Hippocampal formation (tissue), 2 donors: Measurements from ENCODE around the gene CCDC43.
A peak's percentile ranks its signal among the peaks of the same experiment; 100 is the strongest.
"Not testable (repeated sequence)": the region's sequence is repeated elsewhere in the genome, so short reads cannot be mapped to it uniquely, and the experiment has no call there.

ENCODE experiments used
- DNase-seq, 2 donors: peaks; one replicate each; lab custom pipeline; 2025; lab: John Stamatoyannopoulos, UW

Gene CCDC43, protein sequence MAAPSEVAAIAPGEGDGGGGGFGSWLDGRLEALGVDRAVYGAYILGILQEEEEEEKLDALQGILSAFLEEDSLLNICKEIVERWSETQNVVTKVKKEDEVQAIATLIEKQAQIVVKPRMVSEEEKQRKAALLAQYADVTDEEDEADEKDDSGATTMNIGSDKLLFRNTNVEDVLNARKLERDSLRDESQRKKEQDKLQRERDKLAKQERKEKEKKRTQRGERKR

DNA sequence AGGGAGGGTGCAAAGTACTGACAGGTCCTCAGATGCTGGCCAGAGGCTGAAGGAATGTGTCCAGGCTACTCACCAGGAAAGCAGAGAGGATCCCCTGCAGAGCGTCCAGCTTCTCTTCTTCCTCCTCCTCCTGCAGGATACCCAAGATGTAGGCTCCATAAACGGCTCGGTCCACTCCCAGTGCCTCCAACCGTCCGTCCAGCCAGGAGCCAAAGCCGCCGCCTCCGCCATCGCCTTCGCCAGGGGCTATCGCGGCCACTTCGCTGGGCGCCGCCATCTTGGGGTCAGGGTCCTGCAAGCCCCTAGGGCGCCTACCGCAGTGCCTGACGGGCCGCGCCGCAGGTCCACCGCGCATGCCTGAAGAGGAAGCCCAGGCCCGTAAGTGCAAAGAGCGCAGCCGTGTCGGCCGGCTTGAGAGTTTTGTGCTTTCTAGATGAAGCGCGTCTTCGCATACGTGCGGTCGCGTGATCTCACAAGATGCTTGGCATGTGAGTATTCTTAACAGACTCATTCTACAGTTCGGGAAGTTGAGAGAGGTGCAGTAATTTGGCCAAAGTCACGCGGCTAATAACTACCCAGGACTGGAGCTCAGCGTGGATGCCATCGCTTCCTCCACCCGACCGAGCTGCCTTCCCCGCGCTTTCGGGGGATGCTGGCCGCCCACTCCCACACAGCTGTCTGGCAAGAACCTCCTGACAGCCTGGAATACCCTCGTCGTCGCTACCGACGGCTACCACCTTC, at the start of gene CCDC43:
Gene CCDC43, minus strand, starts transcription at position 300 of the 741 bp plus-strand sequence. Its CDS starts 23 bp downstream, at position 277.
- peak; percentile 76 to 82 for DNase-seq

DNA sequence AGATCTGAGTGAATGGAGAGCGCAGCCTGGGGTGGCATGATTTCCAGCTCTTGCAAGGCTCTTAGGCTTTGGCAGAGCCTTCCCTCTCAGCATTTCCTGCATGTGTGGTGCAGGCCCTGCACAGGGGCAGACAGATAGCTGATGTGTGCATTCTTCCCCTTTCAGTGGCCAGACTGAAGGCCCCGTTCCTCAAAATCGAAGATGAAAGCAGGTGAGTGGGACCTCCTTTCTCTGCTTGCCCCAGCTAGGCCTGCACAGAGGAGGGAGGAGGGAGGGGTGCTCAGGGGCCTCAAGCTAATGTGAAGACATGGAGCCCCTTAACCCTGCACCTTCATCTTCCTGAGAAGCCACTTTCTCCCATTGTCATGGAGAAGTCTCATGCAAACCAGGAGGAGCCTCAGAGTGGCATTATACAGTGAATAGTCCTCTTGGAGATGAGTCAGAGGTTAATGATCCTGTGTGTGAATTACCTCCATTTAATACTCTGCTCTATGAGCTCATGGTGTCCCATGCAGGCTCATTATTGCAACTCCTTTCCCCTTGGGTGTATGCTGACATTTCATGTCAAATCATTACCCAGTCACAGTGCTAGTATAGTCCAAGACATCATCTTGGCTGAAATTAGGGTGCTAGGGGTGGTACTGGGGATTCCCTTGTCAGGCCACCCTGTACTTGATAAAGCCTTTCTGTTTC, 48.8 kb upstream of the CCDC43 start:
- no peak for DNase-seq

DNA sequence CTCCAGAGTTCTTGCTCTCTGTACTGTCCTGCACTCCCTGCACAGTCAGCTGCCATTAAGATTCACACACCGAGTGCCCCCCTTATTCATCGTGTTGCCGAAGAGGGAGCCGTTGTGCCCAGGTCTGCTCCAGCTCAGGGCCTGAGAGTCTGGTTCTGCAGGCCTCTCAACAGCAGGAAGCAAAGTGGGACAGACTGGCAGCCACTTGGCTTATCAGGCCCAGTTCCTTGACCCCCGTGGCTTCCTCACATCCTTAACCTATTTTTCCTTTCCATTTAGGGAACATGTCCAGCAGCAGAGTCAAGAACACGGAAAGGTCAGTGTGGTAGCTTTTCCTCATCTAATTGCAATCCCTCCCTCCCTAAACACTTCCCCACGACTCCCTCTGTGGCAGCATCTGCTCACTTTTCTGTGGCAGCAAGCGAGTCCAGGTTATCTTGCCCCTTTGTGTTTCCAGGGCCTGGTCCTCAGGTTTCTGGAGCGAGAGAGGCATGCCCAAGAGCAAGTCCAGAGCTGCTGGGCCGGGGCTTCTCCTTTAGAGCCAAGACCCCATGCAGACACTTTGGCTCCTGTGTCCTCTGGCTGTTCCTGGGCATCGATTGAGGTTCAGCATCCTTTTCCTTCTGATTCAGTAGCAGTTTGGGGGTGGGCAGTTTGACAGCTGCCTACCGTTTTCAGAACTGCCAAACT, 47.1 kb upstream of the CCDC43 start:
- no peak for DNase-seq

GRCh38 chr17:44734272-44734671, 44.7 kb upstream of the CCDC43 start:
- DNase-seq: no peak

DNA sequence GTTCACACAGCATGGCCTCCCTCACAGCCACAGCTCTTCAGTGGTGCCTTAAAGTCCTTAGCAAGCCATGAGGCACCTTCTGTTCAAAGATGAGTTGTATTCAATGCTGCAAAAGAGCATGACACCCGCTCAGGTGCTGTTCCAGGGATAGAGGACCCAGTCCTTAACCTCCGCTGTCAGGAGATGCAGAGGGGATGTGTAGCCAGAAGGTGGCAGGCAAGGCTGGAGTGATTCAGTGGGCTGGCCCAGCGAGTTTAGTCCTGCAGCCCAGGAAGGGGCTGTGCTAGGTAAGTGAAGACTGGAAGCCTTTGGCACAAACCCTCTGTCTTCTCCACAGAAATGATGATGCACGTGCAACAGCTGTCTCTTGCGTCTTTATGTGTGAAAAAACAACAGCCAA, 44.2 kb upstream of the CCDC43 start:
- DNase-seq: no peak

- not testable (repeated sequence) for DNase-seq
Observed at GRCh38 chr17:44726121-44726520, 36.5 kb upstream of the CCDC43 start.

DNA sequence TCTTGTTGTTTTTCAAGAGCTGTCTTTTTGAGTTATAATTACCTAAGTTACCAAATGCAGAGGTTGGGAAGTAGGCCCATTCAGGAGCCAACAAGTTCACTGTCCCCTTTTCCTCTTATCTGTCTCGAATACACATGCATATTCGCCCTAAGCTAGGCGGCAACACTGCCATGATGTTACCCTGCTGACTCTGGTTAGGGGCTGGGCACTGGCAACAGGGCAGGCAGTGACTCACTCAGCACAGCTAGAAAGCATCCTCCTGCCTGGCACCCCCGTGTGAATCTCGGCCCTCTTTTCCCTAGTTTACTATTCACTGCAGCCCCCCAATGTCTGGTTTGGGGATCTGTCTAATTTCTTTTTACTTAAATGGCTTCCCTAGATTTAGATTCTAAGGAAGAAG, 32.7 kb upstream of the CCDC43 start:
- no peak for DNase-seq

DNA sequence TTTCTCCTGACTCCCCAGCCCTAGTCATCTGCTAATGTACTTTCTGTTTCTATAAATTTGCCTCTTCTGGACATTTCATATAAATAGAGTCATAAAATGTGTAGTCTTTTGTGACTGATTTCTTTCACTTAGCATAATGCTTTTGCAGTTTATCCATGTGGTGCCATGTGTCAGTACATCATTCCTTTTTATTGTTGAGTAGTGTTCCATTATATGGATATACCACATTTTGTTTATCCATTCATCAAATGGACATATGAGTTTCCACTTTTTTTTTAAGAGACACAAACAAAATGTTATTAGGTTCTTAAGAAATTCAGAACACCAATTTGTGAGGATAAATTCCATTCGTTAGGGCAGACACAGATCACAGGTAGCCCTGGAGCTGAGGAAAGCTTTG, 29.9 kb upstream of the CCDC43 start:
- no peak for DNase-seq

DNA sequence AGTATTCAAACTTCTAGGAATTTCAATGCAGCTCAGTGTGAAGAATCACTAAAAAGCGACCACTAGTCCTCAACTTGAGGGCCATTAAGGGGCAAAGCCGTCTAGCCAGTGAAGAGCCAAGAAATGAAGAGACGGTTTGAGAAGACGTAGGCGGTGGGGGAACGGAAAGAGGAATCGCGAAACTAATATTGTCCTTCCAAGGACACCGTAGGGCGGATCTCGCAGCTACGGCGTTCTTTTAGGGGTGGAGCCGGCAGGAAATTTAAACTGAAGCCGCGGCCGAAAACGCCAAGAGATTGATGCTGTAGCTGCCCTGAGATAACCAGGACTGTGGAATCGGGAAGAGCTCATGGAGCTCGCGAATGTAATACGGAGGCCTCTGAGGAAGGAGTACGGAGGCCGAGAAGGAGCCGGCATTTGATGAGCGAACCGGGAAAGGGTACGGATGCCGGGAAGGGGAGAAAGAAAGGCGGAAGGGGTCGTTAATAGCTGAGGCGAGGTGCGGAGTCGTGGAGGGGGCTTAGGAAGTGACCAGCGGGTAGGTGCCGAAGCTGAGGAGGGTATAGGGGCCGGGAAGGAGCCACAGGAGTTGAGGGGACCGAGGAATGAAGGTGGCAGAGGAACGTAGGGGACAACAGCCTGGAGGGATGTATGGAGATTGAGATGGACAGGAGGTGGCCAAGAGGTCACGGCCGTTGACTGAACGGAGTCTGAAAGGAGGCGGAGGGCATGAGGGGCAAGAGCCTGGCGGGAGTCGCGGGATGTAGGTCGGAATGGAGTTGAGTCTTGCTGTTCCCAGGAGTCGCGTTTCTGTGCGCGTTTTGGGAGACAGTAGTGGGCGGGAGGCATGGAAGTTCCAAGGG, 19.1 kb upstream of the CCDC43 start, which contains the start of gene DBF4B:
Gene DBF4B, plus strand, starts transcription at position 265 of the 863 bp plus-strand sequence. Its CDS starts 156 bp downstream, at position 421.
- peak; percentile 72 to 73 for DNase-seq

DNA sequence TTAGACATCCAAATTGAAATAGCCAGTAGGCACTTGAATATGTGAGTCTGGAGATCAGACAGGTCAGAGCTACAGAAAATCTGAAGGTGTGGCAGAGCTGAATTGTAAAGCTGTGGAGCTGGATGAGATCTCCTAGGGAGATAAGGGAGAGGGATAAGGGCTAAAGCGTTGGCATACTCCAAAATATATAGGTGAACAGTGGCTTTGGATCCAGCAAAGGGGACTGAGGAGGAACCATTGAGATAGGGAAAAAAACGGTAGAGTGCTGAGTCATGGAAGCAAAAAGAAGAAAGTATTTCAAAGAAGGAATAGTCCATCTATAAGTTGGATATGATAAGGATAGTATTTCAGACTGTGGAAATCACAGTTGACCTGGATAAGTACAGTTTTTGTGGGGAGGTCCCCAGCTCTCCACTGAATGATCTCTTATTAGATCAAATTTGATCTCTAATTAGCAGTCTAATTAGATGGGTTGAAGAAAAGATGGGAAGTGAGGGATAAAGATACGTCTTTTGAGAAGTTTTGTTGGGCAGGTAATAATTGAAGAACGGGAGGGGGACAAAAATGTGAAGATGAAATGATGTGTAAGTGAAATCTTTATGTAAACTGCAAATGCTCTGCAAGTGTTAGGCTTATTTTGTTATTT, 18.3 kb upstream of the CCDC43 start:
- no peak for DNase-seq

DNA sequence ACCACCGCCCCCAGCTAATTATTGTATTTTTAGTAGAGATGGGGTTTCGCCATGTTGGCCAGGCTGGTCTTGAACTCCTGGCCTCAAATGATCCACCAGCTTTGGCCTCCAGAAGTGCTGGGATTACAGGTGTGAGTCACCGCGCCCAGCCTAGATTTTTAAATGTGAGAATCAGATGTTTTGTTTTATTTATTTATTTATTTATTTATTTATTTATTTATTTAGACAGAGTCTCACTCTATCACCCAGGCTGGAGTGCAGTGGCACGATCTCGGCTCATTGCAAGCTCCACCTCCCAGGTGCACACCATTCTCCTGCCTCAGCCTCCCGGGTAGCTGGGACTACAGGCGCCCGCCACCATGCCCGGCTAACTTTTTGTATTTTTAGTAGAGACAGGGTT, 10.7 kb upstream of the CCDC43 start:
- not testable (repeated sequence) for DNase-seq

DNA sequence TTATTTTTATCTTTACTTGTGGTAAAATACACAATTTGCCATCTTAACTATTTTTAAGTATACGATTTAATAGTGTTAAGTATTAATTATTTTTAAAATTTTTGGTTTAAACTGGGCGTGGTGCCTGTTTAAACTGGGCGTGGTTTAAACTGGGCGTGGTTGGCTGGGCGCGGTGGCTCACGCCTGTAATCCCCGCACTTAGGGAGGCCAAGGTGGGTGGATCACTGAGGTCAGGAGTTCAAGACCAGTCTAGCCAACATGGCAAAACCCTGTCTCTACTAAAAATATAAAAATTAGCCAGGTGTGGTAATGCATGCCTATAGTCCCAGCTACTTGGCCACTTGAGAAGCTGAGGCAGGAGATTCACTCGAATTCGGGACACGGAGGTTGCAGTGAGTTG, 4.0 kb upstream of the CCDC43 start:
- no peak for DNase-seq

DNA sequence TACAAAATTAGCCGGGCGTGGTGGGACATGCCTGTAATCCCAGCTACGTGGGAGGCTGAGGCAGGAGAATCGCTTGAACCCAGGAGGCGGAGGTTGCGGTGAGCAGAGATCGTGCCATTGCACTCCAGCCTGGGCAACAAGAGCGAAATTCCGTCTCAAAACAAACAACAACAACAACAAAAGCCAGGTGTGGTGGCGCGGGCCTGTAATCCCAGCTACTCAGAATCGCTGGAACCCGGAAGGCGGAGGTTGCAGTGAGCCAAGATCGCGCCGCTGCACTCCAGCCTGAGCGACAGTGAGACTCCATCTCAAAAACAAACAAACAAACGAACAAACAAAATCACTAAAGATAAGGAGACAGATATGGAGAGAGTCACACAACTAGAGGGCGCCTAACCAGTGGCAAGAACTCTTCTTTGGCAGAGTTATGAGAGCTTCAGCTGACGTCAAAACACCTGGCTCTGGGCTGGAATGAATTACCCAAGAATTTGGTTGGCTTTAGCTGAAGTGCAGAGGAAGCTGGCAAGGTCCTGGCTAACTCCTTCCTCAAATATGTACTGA, 1.2 kb upstream of the CCDC43 start:
- not testable (repeated sequence) for DNase-seq

DNA sequence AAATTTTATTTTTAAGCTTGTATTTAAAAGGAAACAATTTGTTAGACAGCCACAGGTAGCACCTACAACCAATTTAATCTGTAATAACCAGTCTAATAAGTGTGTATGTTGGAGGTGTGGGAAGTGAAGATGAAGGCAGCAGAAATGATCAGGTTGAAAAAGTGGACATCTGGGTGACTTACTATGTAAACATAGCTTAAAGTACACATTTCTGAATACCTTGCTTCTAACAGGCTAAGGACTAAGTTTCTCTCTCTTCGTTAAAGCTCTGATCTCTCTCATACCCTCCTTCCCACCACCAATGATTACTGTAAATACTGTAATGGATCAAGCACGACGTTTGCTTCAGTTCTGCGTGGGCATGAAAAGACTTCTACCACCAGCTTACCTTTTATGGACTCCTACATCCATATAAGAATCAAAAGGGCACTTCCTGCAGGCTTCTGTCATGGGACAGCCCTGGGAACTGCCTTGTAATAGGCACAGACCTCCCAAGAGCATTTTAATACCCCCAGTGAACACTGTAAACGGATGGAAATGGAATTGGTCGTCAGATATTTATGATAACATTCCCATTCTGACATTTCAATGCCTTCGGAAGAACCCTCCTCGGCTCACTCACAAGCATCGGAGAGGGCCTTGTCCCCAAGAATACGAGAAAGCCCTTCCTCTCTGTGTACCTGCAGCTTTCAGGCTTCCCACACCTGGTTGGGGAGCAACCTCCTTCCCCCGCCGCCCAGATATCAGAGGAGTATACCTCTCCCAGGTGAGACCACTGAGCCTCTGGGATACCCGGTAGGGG, 700 bp downstream of the CCDC43 start:
- no peak for DNase-seq

- no peak for DNase-seq
Observed at GRCh38 chr17:44688200-44688599, 1.4 kb downstream of the CCDC43 start.

- no peak for DNase-seq
Observed at GRCh38 chr17:44687756-44688155, 1.8 kb downstream of the CCDC43 start.

GRCh38 chr17:44683303-44683702, 6.3 kb downstream of the CCDC43 start:
- DNase-seq: not testable (repeated sequence)

GRCh38 chr17:44677136-44677535, 12.4 kb downstream of the CCDC43 start:
- DNase-seq: no peak

DNA sequence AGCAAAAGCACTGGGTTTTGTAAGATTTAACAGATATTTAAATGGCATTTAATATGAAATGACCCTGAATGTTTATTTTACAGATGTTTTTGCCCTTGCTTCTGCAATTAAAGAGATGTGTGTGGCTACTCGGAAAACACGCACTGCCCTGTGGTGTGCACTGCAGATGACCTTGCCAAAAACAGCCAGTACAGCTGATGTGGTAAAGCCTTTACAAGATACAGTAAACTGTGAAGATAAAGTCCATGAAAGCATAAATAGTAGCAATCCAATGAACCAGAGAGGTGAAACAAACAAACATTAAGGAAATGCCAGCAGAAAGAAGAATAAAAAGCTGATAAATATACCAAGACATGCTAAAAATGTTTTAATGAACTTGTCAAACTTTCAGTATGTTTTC, 15.7 kb downstream of the CCDC43 start:
- DNase-seq: no peak
